Dedifferentiated amniotic fluid mesenchymal stem cell (primary cell): ENCODE results near the gene GPR39.
"Not testable (repeated sequence)": the region's sequence is repeated elsewhere in the genome, so short reads cannot be mapped to it uniquely, and the experiment has no call there.

Source experiments
- DNase-seq: peaks from one replicate; pipeline ENCODE4 v3.0.0-alpha.2; 2016; ENCODE audit errors: extremely low spot score

GPR39 gene

DNA sequence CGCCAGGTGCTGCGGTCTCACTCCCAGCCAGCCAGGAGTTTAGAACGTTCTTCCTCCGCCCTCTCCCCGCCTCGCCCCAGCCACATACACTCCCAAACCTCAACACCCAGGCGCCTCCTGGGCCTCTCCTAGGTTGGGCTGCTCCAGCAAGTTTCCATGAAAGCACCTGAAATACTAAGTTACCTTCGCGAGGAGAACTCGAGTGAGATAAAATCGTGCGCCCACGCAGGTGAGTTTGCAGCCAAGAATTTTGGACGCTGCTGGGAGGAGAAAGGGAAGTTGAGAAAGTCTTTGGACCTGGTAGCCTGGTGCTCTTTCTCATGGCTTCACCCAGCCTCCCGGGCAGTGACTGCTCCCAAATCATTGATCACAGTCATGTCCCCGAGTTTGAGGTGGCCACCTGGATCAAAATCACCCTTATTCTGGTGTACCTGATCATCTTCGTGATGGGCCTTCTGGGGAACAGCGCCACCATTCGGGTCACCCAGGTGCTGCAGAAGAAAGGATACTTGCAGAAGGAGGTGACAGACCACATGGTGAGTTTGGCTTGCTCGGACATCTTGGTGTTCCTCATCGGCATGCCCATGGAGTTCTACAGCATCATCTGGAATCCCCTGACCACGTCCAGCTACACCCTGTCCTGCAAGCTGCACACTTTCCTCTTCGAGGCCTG is at the start of gene GPR39:
TSS of gene GPR39 (plus strand) at position 83 of the 673 bp plus-strand sequence.
- DNase-seq, result no peak

DNA sequence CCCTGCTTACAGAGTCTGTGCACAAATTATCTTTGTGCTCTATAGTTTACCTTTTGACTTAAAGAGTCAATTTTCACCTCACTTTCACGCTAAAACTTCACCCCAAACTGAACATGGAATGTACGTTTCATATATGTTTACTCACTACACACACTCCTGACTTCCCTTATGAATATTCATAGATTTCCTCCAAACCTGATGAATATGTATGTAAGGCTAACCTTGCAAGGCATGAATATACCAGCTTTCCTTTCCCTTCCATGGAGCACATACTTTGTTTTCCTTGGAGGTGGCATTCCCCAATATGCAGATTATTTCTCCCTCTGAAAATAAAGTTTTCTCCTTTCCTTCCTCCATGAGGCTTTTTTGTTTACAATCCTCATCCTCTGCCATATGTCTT is 48.4 kb upstream of the GPR39 start:
- DNase-seq, result no peak

DNA sequence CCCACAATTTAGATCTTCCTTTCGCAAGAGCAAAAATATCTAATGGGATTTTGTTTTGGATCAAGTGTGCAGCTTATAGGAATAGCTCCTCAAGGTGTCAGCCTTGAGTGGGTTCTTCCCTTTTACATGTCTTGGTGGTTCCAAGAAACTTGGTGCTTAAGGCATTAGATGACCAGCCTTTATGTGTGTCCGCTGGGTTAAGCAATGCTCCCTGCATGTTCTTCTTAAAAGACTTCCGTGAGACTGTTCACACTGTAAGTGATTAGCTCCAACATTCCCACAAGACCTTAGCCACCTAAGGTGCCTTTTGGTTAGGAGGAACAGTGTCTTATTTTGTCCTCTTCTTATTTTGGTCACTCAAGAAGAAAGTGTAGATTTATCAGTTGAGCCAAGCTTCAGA is 44.3 kb upstream of the GPR39 start:
- no peak for DNase-seq

DNA sequence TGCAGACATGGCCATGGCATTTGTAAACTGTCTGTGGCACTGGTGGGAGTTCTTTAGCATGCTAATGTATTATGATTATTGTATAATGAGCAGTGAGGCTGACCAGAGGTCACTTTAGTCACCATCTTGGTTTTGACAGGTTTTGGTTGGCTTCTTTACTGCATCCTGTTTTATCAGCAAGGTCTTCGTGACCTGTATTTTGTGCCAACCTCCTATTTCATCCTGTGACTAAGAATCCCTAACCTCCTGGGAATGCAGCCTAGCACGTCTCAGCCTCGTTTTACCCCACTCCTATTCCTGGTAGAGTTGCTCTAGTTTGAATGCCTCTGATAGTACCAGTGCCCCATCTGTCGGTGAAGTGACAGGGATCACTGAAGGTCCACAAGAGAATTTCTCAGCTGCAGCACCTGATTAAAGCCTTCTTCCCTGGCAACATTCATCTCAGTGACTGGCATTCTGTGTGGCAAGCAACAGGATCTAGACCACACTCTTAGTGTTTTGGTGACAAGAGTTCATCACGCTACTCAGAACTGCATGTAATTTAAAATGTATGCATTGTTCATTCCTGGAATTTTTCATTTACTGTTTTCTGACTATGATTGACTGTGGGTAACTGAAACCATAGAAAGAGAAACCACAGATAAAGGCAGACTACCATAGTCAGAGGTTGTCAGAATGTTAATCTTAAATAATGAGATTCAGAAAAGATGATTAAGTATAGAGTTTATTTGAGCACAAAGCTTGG is 43.0 kb upstream of the GPR39 start:
- peak; percentile 31 for DNase-seq

DNA sequence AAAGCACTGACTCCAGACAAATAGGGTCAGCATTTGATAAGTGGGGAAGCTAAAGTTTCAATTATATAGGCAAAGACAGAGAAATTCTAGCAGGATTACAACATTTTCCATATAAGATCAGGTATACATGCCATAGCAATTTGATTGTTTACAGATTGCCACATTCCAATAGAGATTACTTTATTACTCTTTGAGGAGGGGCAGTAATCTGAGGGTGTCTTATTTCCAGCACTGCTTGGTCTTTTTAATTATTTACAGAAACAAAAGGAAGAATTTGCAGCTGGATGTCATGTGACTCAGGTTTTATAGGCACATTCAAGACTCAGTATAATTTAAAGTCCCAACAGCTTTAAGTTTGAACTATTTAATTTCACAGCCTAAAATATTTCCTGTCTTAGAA is 42.5 kb upstream of the GPR39 start:
- DNase-seq, result no peak

DNA sequence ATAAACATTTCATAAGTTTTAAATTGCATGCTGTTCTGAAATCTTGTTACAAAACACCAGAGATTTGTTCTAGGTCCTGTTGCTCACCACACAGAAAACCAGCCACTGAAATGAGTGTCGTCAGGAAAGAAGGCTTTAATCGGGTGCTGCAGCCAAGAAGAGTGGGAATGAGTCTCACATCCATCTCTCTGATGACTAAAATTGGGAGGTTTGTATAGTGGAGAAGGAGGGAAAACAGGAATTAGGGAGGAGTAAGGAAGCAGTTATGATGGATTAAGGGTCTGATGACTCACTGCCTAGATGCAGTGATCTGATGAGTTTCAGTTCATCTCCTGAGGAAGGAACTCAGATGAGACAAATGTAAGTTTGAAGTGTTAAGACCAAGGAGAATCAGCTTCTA is 42.1 kb upstream of the GPR39 start:
- DNase-seq, result peak; percentile 78

DNA sequence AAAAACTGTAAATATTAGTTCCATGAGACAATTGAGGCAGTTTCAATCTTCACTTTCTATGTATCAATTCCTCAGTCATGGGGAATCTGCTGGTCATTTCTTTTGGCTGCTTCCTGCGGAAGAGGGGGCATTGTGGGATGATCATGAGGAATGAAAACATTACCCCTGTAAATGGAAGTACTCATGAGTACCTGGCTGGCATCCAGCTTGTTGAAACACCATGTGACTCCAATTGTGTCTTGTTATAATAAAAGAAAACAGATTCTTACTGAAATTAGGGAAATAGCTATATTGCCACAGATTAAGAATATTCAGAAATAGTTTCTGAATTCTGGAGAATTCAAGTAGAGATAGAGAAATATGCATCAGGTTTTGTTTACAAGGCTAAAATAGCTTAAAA is 41.6 kb upstream of the GPR39 start:
- no peak for DNase-seq

DNA sequence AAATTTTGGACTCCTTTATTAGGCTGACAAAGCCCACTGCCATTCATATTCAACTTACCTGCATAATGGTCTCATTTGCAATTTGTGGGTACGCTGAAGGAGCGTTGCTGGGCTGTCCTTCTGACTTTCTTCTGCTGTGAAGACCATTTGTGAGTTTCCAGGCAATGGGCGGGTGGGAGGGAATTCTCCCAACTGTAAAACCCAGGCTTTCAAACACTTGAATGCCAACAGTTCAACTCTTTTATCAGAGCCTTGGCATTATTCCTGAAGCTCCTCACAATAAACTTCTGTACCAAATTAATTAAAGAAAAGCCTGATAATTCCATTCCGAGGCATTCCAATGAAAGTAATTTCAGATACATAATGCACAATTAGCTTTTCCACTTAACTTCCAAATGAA is 35.2 kb upstream of the GPR39 start:
- no peak for DNase-seq

DNA sequence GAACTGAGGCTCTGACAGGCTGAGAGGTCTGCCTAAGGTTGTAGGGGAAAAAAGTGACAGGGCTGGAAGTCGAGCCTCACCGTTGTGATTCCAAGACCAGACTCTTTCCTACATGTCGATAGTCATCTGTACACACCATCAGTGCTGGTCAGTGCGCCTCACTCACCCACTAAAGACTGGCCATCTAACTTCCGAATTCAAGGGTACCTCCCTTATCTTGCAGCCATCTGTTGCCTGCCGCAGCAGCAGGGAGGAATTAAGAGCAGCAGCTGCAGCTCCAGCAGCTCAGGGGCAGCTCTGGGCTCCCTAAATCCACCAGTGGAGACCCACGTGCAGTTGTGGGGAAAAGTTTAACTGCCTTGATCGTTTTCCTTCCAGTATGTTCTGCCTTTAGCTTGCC is 32.6 kb upstream of the GPR39 start:
- DNase-seq, result no peak

DNA sequence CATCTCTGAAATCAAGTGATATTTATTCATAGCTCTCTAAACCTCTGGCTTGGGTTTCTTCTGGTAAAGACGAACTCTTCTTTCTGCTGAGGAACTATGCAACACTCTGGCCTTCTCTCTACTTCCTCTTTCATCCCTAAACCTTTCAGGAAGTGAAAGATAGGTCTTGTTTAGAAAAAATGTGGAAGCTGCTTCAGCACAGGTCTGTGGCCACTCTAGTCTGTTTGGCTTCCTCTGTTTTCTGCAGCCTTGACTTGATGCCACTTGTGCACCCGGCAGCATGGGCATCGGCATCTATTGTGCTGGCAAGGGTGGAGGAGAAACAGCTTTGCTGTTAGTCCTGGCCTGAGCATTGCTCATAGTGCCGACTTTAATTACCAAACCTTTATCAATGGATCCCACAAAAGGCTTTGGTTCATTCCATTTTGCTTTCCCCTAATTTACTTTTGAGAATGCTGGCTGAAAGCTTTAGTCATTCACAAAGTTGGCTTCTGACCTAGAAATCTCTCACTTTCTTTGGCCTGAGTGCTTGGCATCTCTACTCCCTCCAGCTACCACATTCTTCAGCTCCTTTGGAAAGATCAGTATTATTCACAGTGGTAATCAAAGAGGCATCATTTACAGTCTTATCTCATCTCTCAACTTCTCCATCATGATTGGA is 32.0 kb upstream of the GPR39 start:
- DNase-seq, result no peak

DNA sequence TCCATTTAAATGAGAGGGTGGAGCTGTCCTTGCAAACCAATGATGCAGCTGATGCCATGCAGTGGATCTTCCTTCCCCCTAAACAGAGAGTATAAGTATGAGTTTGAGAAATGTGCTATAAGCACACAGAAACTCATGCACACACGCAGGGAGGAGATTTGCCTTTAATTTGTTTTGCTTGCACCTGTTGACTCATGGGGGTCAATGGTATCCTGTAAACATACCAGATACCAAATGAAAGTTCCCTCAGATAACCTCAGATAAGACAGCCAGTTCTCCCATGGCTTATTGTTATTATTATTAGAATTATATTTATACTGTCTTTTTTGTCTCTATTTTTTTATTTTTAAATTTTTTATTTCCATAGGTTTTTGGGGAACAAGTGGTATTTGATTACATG is 29.5 kb upstream of the GPR39 start:
- no peak for DNase-seq

DNA sequence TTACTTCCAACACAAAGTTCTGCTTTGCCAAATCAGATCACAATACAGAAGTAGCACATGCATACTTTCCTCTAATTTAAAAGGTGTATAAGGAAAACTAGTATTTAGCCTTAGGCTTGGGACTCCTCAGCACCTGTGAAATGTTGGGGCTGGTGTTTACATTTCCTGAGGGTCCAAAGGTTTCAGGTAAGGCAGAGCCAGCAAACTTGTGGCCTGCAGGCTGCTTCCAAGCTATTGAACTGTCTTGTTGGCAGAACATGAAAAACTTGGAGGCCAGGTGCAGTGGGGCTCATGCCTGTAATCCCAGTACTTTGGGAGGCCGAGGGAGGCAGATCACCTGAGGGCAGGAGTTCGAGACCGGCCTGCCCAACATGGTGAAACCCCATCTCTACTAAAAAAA is 26.5 kb upstream of the GPR39 start:
- DNase-seq, result no peak

DNA sequence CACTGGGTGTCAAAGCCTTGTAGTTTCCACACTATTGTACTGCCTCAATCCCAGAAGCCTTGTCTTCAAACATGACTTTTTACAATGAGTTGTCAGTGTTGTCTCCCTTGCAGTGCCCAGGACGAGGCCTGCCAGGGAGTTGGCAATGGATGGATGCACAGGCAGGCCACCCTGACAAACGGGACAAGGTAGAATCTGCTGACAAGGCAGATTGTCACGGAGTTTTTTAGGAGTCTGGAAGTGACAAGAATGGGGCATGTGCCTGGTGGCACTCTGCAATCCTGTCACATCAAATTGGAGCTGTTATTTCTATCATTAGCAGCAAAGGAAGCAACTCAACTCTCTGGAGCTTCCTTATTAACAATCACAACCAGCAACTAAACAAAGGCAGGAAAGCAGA is 25.2 kb upstream of the GPR39 start:
- no peak for DNase-seq

DNA sequence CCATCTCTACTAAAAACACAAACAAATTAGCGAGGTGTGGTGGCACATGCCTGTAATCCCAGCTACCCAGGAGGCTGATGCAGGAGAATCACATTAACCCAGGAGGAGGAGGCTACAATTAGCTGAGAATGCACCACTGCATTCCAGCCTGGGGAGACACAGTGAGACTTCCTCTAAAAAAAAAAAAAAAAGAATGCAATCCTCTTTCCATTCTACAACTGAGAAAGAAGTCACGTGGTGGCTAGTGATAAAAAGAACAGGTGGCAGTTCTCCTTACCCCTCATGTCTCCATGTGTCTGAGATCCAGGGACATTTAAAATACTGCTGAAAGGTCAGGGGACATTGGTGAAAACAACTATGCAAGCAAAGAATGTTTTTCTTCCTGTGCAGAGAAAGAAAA is 24.4 kb upstream of the GPR39 start:
- no peak for DNase-seq

DNA sequence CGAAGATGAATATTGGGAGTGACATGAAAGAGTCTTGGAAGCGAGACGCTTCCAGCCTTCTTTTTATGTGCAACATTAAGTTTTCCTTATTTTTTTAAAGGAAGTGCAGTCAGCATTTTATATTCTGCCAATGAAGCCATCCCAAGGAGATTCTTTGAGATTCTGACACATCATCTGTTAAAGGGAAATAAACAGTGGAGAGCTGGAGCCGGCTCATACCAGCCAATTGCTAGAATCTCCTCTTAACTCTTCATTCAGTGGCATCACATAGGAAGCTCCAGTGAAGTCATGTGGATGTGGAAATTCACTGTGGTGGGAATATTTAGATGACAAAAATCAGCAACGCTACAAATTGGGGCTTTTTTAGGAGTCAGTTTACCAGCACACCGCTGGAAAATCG is 23.7 kb upstream of the GPR39 start:
- DNase-seq, result no peak

DNA sequence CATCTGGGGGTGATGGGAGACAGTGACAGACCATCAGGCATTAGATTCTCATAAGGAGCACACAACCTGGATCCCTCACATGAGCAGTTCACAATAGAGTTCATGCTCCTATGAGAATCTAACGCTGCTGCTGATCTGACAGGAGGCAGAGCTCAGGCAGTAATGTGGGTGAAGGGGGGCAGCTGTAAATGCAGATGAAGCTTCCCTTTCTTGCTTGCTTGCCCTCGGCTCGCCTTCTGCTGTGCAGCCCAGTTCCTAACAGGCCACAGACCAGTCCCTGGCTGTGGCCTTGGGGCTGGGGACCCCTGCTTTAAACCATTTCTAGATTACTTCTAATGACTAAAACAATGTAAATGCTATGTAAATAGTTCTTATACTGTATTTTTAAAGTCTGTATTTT is 19.6 kb upstream of the GPR39 start:
- DNase-seq, result not testable (repeated sequence)

DNA sequence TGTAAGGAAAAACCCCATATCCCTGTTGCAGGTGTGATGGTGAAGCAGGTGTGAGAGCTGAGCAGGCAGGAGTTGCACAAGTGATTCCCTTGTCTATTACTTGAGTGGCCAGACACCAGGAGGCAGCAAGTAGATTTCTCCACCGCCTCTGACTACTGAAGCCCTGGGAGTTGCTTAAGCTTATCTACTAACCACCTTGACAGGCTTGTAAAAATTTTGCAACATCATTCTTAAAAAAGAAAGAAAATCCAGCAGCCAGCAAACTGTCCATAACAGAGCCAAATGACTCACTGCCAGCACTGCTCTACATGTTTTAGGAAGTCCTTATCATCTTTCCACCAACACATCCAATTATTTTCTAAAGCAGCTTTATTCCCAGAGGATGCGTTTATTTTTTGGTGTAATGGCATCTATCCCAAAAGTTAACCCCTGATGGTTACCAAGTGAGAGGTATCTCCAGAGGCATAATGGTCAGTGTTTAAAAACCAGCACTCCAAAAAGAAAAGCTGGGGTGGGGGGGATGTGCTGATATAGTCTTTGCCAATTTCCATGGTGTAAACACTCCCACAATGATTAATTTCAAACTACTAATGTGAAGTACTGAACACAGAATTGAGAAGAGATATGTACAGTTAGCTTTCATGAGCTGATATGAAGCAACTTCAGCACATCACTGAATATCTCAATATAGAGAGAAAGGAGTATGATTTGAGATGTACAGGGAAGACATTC is 16.3 kb upstream of the GPR39 start:
- peak; percentile 63 for DNase-seq

DNA sequence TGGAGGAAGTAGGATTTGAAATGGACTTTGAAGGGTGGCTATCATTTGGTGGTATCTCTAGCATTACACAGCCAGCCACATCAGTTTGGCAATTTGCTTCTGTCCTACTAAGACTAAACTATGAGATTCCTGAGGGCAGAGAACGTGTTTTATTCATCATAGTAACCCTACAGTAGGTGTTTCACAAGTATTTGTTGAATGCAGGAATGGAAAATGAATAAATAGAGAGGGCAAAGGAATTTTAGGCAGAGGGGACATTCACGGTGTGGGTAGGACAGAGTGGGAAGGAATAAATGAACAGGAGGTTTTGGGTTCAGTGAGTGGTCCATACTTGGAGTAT is 15.7 kb upstream of the GPR39 start:
- DNase-seq, result no peak

DNA sequence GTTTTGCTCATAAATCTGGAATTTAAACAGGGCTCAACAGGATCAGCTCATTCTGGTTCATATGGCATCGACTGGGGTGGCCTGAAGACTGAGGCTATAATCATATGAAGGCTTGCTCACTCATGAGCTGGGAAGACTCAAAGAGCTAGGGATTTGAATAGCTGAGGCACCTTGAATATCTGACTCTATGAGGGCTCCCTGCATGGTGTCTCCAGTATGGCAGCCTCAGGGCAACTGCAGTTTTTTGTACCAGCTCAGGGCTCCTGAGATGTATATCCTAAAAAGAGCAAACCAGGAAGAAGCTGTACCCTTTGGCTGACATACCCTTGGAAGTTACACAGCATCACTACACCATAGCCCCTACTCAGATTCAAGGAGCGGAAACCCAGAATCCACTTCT is 15.3 kb upstream of the GPR39 start:
- DNase-seq, result no peak

DNA sequence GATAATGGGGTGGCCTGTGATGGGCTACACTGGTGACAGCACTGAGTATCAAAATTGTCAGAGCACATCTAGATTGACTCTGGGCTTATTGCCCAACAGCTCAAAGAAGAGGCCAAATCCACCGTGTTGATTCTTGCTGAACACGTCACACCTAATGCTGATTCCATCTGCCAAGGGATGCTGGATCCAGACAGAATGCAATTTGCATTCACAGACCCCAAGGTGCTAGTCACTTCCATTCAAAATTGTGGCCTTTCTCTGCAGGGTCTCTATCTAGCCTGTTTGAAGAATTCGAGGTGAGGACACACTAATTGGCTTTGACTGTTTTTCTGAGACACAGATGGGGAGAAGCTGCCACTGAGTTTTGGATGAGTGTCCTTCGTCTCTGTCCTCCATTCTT is 13.5 kb upstream of the GPR39 start:
- DNase-seq, result no peak

DNA sequence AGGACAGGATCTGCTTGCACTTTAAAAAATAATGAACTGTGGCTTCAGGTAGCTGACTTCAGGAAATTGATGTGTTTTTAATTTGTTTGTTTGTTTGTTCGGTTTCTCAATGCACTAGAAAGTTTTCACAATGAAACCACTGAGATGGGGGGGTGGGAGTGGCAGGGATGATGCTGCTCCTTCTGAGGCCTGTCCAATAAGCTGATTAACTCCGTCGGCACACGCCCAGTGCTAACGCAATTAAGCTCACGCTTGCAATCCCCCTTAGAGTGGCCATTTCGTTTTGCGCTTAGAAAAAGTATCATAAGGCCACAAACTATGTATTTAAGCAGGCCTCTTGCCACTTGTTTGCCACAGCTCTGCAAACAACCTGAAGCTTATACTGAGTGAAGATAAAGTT is 12.5 kb upstream of the GPR39 start:
- DNase-seq, result no peak

DNA sequence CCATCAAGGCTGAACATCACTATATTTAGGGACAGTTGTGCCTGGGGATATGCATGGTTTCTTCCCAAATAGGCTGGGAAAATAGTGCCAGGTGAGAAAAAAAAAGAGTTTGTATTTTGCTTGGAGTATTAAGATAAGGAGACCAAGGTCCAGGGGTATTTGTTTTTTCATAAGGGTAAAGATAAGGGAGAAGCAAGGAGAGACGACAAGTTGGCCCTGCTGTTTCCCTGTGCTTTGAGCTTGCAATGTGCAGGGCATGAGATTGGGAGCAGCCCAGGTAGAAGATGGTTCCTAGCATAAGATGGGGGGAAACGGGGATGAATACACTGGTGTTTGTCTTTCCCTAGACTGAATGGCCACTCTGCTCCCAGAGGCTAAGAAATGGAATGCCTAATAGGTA is 8.8 kb upstream of the GPR39 start:
- no peak for DNase-seq

DNA sequence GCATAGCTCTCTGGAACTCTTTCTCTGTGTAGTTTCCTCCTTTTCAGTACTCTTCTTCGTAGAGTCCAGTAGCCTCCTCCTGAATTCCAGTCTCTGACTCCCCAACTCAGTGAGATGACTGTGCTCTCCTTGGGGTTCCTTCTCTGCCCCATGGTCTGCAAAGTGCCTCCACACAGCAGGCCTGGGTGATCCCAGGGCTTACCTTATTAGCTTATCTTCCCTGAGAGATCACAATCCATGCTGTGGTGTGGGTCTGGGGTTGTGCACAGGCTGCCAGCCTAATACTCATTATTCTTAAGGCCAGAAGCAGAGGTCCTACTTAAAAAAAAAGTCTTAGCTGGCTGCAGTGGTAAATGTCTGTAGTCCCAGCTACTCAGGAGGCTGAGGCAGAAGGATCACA is 4.6 kb upstream of the GPR39 start:
- no peak for DNase-seq
